ENCODE measurements around the gene MANEAL. TPM values are rescaled to one million over a fixed set of nuclear protein-coding genes. Genes with fewer than 3 reads are reported as not detected.

MANEAL gene
- total and polyA plus RNA-seq, 2 of the 13 experiments (the other 11 are each of a cell fraction or from before 2014, with no cell fraction given), result 20.8 to 26.4 TPM

- TF ChIP-seq MTA1 (CRISPR knock-in tag; IDR thresholded peaks at IDR 0.05; ENCODE audit: borderline replicate concordance), result peak; percentile 49; the same call in 1 of the 2 replicates
- no peak for TF ChIP-seq LRRFIP1 (CRISPR knock-in tag; conservative IDR thresholded peaks at IDR 0.05)
- TF ChIP-seq SMC3 (IDR thresholded peaks at IDR 0.05; ENCODE audit: low read length), result no peak
- TF ChIP-seq, protein P1, sequence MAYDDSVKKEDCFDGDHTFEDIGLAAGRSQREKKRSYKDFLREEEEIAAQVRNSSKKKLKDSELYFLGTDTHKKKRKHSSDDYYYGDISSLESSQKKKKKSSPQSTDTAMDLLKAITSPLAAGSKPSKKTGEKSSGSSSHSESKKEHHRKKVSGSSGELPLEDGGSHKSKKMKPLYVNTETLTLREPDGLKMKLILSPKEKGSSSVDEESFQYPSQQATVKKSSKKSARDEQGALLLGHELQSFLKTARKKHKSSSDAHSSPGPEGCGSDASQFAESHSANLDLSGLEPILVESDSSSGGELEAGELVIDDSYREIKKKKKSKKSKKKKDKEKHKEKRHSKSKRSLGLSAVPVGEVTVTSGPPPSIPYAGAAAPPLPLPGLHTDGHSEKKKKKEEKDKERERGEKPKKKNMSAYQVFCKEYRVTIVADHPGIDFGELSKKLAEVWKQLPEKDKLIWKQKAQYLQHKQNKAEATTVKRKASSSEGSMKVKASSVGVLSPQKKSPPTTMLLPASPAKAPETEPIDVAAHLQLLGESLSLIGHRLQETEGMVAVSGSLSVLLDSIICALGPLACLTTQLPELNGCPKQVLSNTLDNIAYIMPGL (CRISPR knock-in tag; IDR thresholded peaks at IDR 0.05; ENCODE audit: borderline replicate concordance in 1 of 2, low read depth in 1 of 2), result peak in 1 of 2 experiments; percentile 45; a peak in 1 of 4 replicates
- 0 out of 2 replicates have a peak, but pooled peaks have one; percentile 65 for TF ChIP-seq ZNF761 (CRISPR knock-in tag; conservative IDR thresholded peaks at IDR 0.05)
- no peak for TF ChIP-seq REPIN1 (CRISPR knock-in tag; IDR thresholded peaks at IDR 0.05; ENCODE audit: borderline replicate concordance, low read depth)
- TF ChIP-seq ZNF510 (CRISPR knock-in tag; IDR thresholded peaks at IDR 0.05; ENCODE audit: low read depth), result no peak
- TF ChIP-seq ARNTL (CRISPR knock-in tag; IDR thresholded peaks at IDR 0.05), result no peak; the same call in 1 of the 2 replicates
- TF ChIP-seq ZNF230 (CRISPR knock-in tag; IDR thresholded peaks at IDR 0.05), result peak; percentile 38; the same call in 1 of the 2 replicates
- peak; percentile 65 for TF ChIP-seq PATZ1 (CRISPR knock-in tag; IDR thresholded peaks at IDR 0.05)
- no peak for TF ChIP-seq KLF15 (CRISPR knock-in tag; IDR thresholded peaks at IDR 0.05; ENCODE audit: borderline replicate concordance)
- TF ChIP-seq ZNF276 (CRISPR knock-in tag; IDR thresholded peaks at IDR 0.05; ENCODE audit: low read depth), result 0 out of 2 replicates have a peak, but pooled peaks have one; percentile 31
- TF ChIP-seq RFX5 (IDR thresholded peaks at IDR 0.05; ENCODE audit: low read depth, low read length), result no peak
- TF ChIP-seq, protein P2, sequence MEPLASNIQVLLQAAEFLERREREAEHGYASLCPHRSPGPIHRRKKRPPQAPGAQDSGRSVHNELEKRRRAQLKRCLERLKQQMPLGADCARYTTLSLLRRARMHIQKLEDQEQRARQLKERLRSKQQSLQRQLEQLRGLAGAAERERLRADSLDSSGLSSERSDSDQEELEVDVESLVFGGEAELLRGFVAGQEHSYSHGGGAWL (CRISPR knock-in tag; IDR thresholded peaks at IDR 0.05), result 0 out of 2 replicates have a peak, but pooled peaks have one; percentile 25
- TF ChIP-seq ZKSCAN5 (CRISPR knock-in tag; IDR thresholded peaks at IDR 0.05), result no peak
- TF ChIP-seq, protein P3, sequence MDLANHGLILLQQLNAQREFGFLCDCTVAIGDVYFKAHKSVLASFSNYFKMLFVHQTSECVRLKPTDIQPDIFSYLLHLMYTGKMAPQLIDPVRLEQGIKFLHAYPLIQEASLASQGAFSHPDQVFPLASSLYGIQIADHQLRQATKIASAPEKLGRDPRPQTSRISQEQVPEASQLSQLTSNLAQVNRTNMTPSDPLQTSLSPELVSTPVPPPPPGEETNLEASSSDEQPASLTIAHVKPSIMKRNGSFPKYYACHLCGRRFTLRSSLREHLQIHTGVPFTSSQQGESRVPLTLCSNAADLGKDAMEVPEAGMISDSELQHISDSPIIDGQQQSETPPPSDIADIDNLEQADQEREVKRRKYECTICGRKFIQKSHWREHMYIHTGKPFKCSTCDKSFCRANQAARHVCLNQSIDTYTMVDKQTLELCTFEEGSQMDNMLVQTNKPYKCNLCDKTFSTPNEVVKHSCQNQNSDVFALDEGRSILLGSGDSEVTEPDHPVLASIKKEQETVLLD (CRISPR knock-in tag; IDR thresholded peaks at IDR 0.05; ENCODE audit: low read depth), result 0 out of 2 replicates have a peak, but pooled peaks have one; percentile 27
These were observed 15.0 kb downstream of the MANEAL start (continued) for GRCh38 chr1:37808369-37809319.

Measured in HepG2 (cell line).